Measurements from ENCODE around the gene CYS1. TPM values are rescaled to one million over a fixed set of nuclear protein-coding genes. Genes with fewer than 3 reads are reported as not detected.

Gene CYS1
- total and polyA plus RNA-seq, 4 donors, result 0.07 to 4.1 (median 1.0) TPM

DNA sequence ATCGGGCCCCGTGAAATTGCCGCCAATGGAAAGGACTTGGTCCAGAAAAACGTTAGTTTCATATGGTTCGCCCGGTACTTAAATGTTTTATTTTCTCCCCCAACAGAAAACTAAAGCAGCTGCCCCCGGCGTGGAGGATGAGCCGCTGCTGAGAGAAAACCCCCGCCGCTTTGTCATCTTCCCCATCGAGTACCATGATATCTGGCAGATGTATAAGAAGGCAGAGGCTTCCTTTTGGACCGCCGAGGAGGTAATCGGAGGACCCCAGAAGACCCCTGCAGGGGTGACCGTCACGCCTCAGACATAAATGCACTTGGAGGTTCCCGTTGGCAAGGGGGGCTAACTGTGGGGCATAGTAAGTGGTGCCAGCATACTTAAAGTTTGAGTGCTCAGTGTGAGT lies 43.1 kb upstream of the CYS1 start:
- 31% methylated on average over 18 of the region's 18 CpGs for WGBS
- H3K4me3 ChIP-seq (ENCODE audit: low read depth in 1 of 3, low read length in 3 of 3), result peak overlapping the region in 1 of 3 donors; percentile 65

DNA sequence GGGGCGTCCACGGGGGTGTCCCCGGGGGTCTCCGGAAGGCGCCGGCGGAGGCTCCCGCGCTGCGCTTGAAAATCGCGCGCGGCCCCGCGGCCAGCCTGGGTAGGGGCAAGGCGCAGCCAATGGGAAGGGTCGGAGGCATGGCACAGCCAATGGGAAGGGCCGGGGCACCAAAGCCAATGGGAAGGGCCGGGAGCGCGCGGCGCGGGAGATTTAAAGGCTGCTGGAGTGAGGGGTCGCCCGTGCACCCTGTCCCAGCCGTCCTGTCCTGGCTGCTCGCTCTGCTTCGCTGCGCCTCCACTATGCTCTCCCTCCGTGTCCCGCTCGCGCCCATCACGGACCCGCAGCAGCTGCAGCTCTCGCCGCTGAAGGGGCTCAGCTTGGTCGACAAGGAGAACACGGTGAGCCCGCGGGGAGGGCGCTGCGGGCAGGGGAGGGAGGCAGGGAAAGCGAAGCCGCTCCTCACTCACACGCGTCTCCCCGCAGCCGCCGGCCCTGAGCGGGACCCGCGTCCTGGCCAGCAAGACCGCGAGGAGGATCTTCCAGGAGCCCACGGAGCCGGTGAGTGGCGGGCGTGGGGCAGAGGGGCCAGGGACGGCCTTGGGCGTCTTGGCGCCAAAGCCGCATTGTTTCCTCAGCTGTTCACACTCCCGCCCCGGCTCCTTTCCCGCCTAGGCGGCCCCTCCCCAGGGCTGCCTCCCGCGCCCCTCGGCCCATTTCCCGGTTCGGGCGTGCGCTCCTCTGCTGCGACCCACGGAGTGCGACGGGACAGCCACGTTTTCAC lies 42.5 kb upstream of the CYS1 start, which contains the start of gene RRM2:
RRM2 (plus strand) TSS at position 240 of the 781 bp plus-strand sequence; CDS start at position 300, 60 bp downstream.
- no peak within 1 kb of the TSS for H3K27ac ChIP-seq (ENCODE audit: low read depth in 1 of 2, low read length in 2 of 2)
- no peaks in the 10 kb centered on the region for H3K27me3 ChIP-seq (ENCODE audit: control insufficient read depth in 4 of 4, insufficient read depth in 4 of 4, low read length in 3 of 4)
- peak within 1 kb of the TSS in 2 of 3 donors; percentile 31 to 65 for H3K4me3 ChIP-seq (ENCODE audit: low read depth in 1 of 3, low read length in 3 of 3)
- DNase-seq (ENCODE audit: low spot score), result peak; percentile 92
- peaks cover 20 to 45% (median 32%) of the 10 kb centered on the region in 4 donors for H3K4me1 ChIP-seq (ENCODE audit: control insufficient read depth in 4 of 4, insufficient read depth in 4 of 4, low read length in 3 of 4)
- H3K9ac ChIP-seq (ENCODE audit: low read depth in 1 of 2, low read length in 2 of 2), result no peak within 1 kb of the TSS
- no peaks in the 10 kb centered on the region for H3K36me3 ChIP-seq (ENCODE audit: control insufficient read depth in 4 of 4, insufficient read depth in 3 of 4, low read depth in 1 of 4, low read length in 3 of 4)
- peak; percentile 87 for TF ChIP-seq SP1 (IDR thresholded peaks at IDR 0.05)
- TF ChIP-seq, protein P1, sequence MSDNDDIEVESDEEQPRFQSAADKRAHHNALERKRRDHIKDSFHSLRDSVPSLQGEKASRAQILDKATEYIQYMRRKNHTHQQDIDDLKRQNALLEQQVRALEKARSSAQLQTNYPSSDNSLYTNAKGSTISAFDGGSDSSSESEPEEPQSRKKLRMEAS (IDR thresholded peaks at IDR 0.05), result no peak
- no peaks in the 10 kb centered on the region for H3K9me3 ChIP-seq (ENCODE audit: control insufficient read depth in 4 of 4, low read length in 3 of 4)
- 4% methylated on average over 81 of the region's 81 CpGs for WGBS

More for the DNA sequence above, 43.1 kb upstream of the CYS1 start:
- DNase-seq (ENCODE audit: low spot score), result no peak
- H3K9me3 ChIP-seq (ENCODE audit: control insufficient read depth in 4 of 4, low read length in 3 of 4), result no peaks in the 10 kb centered on the region
- no peaks in the 10 kb centered on the region for H3K27me3 ChIP-seq (ENCODE audit: control insufficient read depth in 4 of 4, insufficient read depth in 4 of 4, low read length in 3 of 4)
- H3K4me1 ChIP-seq (ENCODE audit: control insufficient read depth in 4 of 4, insufficient read depth in 4 of 4, low read length in 3 of 4), result peaks cover 20 to 45% (median 32%) of the 10 kb centered on the region in 4 donors
- TF ChIP-seq FOXA2 (IDR thresholded peaks at IDR 0.05), result no peak
- TF ChIP-seq, protein P2, sequence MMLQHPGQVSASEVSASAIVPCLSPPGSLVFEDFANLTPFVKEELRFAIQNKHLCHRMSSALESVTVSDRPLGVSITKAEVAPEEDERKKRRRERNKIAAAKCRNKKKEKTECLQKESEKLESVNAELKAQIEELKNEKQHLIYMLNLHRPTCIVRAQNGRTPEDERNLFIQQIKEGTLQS (IDR thresholded peaks at IDR 0.05), result no peak
- TF ChIP-seq HNF4G (IDR thresholded peaks at IDR 0.05), result no peak
- no peak for TF ChIP-seq EGR1 (IDR thresholded peaks at IDR 0.05; ENCODE audit: low read depth in 2 of 2)
- no peak for TF ChIP-seq RAD21 (IDR thresholded peaks at IDR 0.05)
- TF ChIP-seq FOXA1 (IDR thresholded peaks at IDR 0.05), result no peak
- TF ChIP-seq JUND (IDR thresholded peaks at IDR 0.05), result no peak
- TF ChIP-seq, protein P3, sequence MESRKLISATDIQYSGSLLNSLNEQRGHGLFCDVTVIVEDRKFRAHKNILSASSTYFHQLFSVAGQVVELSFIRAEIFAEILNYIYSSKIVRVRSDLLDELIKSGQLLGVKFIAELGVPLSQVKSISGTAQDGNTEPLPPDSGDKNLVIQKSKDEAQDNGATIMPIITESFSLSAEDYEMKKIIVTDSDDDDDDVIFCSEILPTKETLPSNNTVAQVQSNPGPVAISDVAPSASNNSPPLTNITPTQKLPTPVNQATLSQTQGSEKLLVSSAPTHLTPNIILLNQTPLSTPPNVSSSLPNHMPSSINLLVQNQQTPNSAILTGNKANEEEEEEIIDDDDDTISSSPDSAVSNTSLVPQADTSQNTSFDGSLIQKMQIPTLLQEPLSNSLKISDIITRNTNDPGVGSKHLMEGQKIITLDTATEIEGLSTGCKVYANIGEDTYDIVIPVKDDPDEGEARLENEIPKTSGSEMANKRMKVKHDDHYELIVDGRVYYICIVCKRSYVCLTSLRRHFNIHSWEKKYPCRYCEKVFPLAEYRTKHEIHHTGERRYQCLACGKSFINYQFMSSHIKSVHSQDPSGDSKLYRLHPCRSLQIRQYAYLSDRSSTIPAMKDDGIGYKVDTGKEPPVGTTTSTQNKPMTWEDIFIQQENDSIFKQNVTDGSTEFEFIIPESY (IDR thresholded peaks at IDR 0.05), result no peak
- TF ChIP-seq NR2F2 (IDR thresholded peaks at IDR 0.05), result no peak
- no peak for TF ChIP-seq SP1 (IDR thresholded peaks at IDR 0.05)
- TF ChIP-seq, protein P1 (IDR thresholded peaks at IDR 0.05), result no peak
- TF ChIP-seq, protein P4, sequence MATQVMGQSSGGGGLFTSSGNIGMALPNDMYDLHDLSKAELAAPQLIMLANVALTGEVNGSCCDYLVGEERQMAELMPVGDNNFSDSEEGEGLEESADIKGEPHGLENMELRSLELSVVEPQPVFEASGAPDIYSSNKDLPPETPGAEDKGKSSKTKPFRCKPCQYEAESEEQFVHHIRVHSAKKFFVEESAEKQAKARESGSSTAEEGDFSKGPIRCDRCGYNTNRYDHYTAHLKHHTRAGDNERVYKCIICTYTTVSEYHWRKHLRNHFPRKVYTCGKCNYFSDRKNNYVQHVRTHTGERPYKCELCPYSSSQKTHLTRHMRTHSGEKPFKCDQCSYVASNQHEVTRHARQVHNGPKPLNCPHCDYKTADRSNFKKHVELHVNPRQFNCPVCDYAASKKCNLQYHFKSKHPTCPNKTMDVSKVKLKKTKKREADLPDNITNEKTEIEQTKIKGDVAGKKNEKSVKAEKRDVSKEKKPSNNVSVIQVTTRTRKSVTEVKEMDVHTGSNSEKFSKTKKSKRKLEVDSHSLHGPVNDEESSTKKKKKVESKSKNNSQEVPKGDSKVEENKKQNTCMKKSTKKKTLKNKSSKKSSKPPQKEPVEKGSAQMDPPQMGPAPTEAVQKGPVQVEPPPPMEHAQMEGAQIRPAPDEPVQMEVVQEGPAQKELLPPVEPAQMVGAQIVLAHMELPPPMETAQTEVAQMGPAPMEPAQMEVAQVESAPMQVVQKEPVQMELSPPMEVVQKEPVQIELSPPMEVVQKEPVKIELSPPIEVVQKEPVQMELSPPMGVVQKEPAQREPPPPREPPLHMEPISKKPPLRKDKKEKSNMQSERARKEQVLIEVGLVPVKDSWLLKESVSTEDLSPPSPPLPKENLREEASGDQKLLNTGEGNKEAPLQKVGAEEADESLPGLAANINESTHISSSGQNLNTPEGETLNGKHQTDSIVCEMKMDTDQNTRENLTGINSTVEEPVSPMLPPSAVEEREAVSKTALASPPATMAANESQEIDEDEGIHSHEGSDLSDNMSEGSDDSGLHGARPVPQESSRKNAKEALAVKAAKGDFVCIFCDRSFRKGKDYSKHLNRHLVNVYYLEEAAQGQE (IDR thresholded peaks at IDR 0.05), result no peak
- no peak for TF ChIP-seq GABPA (IDR thresholded peaks at IDR 0.05 in 1 of 2, conservative IDR thresholded peaks at IDR 0.05 in 1 of 2)
- no peak for TF ChIP-seq YY1 (IDR thresholded peaks at IDR 0.05)
- no peak overlapping the region for H3K27ac ChIP-seq (ENCODE audit: low read depth in 1 of 2, low read length in 2 of 2)
- H3K9ac ChIP-seq (ENCODE audit: low read depth in 1 of 2, low read length in 2 of 2), result no peak overlapping the region
- H3K36me3 ChIP-seq (ENCODE audit: control insufficient read depth in 4 of 4, insufficient read depth in 3 of 4, low read depth in 1 of 4, low read length in 3 of 4), result no peaks in the 10 kb centered on the region

Data from liver (tissue), 9 donors.